Measurements from ENCODE around the gene EEPD1. TPM values are rescaled to one million over a fixed set of nuclear protein-coding genes. Genes with fewer than 3 reads are reported as not detected.
A peak's percentile ranks its signal among the peaks of the same experiment; 100 is the strongest.
"Not testable (repeated sequence)": the region's sequence is repeated elsewhere in the genome, so short reads cannot be mapped to it uniquely, and the experiment has no call there.

Gene EEPD1
- total RNA-seq, 6 experiments from 2014 or later = 5.9 to 18.6 (median 10.6) TPM

DNA sequence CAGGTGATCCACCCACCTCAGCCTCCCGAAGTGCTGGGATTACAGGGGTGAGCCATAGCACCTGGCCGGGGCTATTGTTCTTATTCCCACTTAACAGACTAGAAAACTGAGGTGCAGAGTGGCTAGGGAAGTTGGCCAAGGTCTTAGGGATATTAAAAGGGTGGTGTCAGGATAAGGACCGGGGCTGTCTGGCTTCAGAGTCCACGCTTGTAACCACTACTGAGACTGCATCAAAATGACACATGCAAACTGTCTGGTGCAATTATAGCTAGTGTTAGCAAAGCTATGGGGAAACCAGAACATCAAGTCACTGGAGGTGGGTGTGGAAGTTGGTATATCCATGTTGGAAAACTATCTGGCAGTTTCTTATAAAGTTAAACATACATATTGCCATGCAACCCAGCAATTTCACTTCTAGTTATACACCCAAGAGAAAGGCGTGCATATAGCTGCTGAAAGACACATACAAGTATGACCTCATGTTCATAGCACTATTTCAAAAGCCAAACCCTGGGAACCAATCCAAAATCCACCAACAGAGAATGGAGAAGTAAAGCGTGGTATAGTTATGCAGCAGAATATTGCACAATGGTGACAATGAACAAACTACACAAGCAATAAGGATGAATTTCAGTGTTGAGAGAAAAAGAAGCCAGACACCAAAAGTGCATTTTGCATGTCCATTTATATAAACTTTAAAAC, 33.9 kb upstream of the EEPD1 start:
- H3K9me3 ChIP-seq = no peaks in the 10 kb centered on the region
- intact Hi-C loops (cut with DNase I) = no loop called here
- TF ChIP-seq POLR2A (IDR thresholded peaks at IDR 0.05) = no peak
- TF ChIP-seq, protein P1, sequence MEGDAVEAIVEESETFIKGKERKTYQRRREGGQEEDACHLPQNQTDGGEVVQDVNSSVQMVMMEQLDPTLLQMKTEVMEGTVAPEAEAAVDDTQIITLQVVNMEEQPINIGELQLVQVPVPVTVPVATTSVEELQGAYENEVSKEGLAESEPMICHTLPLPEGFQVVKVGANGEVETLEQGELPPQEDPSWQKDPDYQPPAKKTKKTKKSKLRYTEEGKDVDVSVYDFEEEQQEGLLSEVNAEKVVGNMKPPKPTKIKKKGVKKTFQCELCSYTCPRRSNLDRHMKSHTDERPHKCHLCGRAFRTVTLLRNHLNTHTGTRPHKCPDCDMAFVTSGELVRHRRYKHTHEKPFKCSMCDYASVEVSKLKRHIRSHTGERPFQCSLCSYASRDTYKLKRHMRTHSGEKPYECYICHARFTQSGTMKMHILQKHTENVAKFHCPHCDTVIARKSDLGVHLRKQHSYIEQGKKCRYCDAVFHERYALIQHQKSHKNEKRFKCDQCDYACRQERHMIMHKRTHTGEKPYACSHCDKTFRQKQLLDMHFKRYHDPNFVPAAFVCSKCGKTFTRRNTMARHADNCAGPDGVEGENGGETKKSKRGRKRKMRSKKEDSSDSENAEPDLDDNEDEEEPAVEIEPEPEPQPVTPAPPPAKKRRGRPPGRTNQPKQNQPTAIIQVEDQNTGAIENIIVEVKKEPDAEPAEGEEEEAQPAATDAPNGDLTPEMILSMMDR (IDR thresholded peaks at IDR 0.05) = no peak
- no peaks in the 10 kb centered on the region for H3K27me3 ChIP-seq
- H3K36me3 ChIP-seq = no peaks in the 10 kb centered on the region
- H3K4me1 ChIP-seq = peaks cover 0 to 9% (median 3%) of the 10 kb centered on the region in 4 donors
- ATAC-seq = peak; percentile 70 to 94 (median 88)
- H3K4me3 ChIP-seq = no peak overlapping the region
- 35% methylated on average over 6 of the region's 6 CpGs for WGBS (ENCODE audit: insufficient coverage, low coverage, low lambda C conversion rate, missing lambda C conversion rate)
- H3K27ac ChIP-seq = no peak overlapping the region
- no peak for DNase-seq

DNA sequence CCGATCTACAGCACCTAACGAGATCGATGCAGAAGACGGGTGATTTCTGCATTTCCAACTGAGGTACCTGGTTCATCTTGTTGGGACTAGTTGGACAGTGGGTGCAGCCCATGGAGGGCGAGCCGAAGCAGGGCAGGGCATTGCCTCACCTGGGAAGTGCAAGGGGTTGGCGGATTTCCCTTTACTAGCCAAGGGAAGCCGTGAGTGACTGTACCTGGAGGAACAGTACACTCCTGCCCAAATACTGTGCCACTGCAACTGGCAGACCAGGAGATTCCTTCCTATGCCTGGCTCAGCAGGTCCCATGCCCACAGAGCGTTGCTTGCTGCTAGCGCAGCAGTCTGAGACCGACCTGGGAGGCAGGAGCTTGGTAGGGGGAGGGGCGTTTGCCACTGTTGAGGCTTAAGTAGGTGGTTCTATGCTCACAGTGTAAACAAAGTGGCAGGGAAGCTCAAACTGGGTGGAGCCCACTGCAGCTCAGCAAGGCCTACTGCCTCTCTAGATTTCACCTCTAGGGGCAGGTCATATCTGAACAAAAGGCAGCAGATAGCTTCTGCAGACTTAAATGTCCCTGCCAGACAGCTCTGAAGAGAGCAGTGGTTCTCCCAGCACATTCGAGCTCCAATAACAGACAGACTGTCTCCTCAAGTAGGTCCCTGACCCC, 32.9 kb upstream of the EEPD1 start:
- WGBS (ENCODE audit: insufficient coverage, low coverage, low lambda C conversion rate, missing lambda C conversion rate) = 59% methylated on average over 7 of the region's 13 CpGs
- H3K27ac ChIP-seq; intact Hi-C loops (cut with DNase I): not testable (repeated sequence)

DNA sequence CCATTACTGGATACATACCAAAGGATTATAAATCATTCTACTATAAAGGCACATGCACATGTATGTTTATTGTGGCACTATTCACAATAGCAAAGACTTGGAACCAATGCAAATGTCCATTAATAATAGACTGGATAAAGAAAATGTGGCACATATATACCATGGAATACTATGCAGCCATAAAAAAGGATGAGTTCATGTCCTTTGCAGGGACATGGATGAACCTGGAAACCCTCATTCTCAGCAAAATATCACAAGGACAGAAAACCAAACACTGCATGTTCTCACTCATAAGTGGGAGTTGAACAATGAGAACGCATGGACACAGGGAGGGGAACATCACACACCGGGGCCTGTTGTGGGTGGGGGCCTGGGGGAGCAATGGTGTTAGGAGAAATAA, 27.4 kb upstream of the EEPD1 start:
- peaks cover 0 to 15% (median 6%) of the 10 kb centered on the region in 4 donors for H3K4me1 ChIP-seq
- H3K9me3 ChIP-seq; H3K36me3 ChIP-seq; H3K27me3 ChIP-seq; H3K27ac ChIP-seq; DNase-seq; intact Hi-C loops (cut with DNase I); ATAC-seq; H3K4me3 ChIP-seq: not testable (repeated sequence)
- 88% methylated on average over 2 of the region's 2 CpGs for WGBS (ENCODE audit: insufficient coverage, low coverage, low lambda C conversion rate, missing lambda C conversion rate)

More for the DNA sequence above, 32.9 kb upstream of the EEPD1 start:
- not testable (repeated sequence) for H3K27me3 ChIP-seq, H3K4me3 ChIP-seq, DNase-seq, H3K9me3 ChIP-seq, H3K36me3 ChIP-seq, ATAC-seq, H3K4me1 ChIP-seq

DNA sequence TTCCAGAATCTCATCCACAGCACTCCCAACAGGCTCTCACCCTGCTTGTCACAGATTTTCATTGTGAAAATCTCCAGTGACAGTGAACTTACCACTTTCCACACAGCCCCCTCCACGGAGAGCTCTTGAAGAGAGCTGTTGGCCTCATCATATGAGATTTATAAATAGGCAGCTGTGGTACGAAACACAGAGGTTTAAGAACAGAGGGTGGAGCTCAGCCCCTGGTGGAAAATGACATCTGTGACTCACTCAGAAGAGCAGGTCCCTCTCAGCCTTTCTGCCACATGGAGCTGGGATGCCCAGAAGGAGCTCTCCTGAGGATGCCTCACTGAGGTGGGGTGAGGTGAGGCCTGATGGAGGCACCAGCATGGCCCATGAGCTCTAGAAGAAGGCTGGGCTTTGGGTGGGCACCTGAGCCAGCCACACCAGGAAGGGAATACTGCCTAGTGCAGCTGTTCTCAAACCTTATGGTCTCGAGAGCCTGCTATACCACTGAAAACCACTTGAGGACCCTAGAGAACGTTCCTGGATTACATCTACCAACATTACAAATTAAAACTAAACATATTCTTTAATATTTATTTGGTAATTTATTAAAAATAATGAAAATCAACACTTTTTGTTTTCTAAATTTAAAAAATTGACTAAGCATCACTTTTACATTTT, 25.8 kb upstream of the EEPD1 start:
- peak in 1 of 4 donors; percentile 16 for ATAC-seq
- intact Hi-C loops (cut with DNase I) = no loop called here
- 84% methylated on average over 3 of the region's 4 CpGs for WGBS (ENCODE audit: insufficient coverage, low coverage, low lambda C conversion rate, missing lambda C conversion rate)
- TF ChIP-seq, protein P1 (IDR thresholded peaks at IDR 0.05) = peak in 1 of 4 donors; percentile 37
- TF ChIP-seq POLR2A (IDR thresholded peaks at IDR 0.05) = no peak
- Histone ChIP-seq H3K9me3 (no peaks in the 10 kb centered on the region), H3K27ac (no peak overlapping the region), H3K4me3 (no peak overlapping the region), H3K27me3 (no peaks in the 10 kb centered on the region), H3K36me3 (no peaks in the 10 kb centered on the region), H3K4me1 (peaks cover 0 to 15% (median 6%) of the 10 kb centered on the region in 4 donors)
- DNase-seq = no peak

DNA sequence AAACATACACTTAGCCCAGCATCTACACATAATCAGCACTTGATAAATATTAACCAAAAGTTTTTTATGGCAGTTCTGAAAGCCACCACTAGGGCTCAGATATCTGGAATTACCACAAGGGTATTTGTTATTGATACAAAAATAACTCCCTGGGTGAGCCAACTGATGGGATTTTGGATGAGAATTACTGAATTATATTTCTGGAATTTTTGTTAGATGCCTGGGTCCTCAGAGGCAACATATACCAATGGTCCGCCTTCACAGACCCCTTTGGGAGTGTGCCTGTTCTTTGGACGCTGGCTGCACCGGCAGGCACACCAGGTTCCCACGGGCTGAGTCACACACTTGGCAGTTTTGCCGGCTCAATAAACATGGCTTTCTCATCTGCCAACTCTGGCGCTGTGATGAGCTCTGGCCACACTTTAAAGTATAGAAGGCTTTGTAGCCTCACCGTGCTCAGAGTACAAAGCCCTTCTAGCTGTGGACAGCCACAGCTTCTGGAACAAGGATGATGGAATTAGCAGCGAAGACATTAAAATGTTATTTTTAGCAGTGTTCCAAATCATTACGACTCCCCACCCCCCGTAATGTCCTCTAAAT, 24.5 kb upstream of the EEPD1 start:
- peak overlapping the region; percentile 71 to 87 (median 76) for H3K27ac ChIP-seq

More for the DNA sequence above, 24.5 kb upstream of the EEPD1 start:
- peak; percentile 34 for TF ChIP-seq POLR2A (IDR thresholded peaks at IDR 0.05)
- TF ChIP-seq, protein P1 (IDR thresholded peaks at IDR 0.05) = peak; percentile 73 to 94 (median 75)
- Histone ChIP-seq H3K4me3 (peak overlapping the region in 2 of 3 donors; percentile 12 to 24), H3K27me3 (no peaks in the 10 kb centered on the region), H3K9me3 (no peaks in the 10 kb centered on the region), H3K36me3 (no peaks in the 10 kb centered on the region), H3K4me1 (peaks cover 0 to 15% (median 6%) of the 10 kb centered on the region in 4 donors)
- WGBS (ENCODE audit: insufficient coverage, low coverage, low lambda C conversion rate, missing lambda C conversion rate) = 7% methylated on average over 5 of the region's 10 CpGs
- intact Hi-C loops (cut with DNase I) = no loop called here
- ATAC-seq = peak; percentile 89 to 97 (median 96)
- DNase-seq = peak; percentile 86 to 92 (median 88)
